Activated CD4-positive, alpha-beta memory T cell treated with anti-CD3 and anti-CD28 coated beads, Interleukin-2, amount 10 ng/mL, durations not matched to agents 7 days and 5 days (primary cell): Measurements from ENCODE around the gene TMEM250. TPM values are rescaled to one million over a fixed set of nuclear protein-coding genes. Genes with fewer than 3 reads are reported as not detected.

Experiments
- CTCF ChIA-PET: fragments of 350-600 bp; sonication (Branson Sonifier 250); formaldehyde crosslinking; loops from one replicate; lab custom pipeline; 2021; ENCODE audit warnings: antibody characterized with exemption, inconsistent platforms; lab: Charles Lee
- POLR2A ChIA-PET: fragments of 350-600 bp; sonication (Branson Sonifier 250); formaldehyde crosslinking; loops from one replicate; lab custom pipeline; 2021; ENCODE audit warnings: antibody characterized with exemption; lab: Charles Lee
- DNase-seq: peaks from one replicate; pipeline ENCODE4 v3.0.0-alpha.2; 2020
- H3K27ac Mint-ChIP-seq: one replicate; pipeline ENCODE4 v1.8.0; 2021; ENCODE audit warnings: mild to moderate bottlenecking, mixed read lengths
- H3K27me3 Mint-ChIP-seq: one replicate; pipeline ENCODE4 v1.8.0; 2021; ENCODE audit warnings: mixed read lengths
- H3K36me3 Mint-ChIP-seq: one replicate; pipeline ENCODE4 v1.8.0; 2021; ENCODE audit warnings: low read depth, mixed read lengths
- H3K4me1 Mint-ChIP-seq: one replicate; pipeline ENCODE4 v1.8.0; 2021; ENCODE audit warnings: mixed read lengths
- H3K4me3 Mint-ChIP-seq: one replicate; pipeline ENCODE4 v1.8.0; 2021; ENCODE audit warnings: mild to moderate bottlenecking, mixed read lengths
- H3K9me3 Mint-ChIP-seq: one replicate; pipeline ENCODE4 v1.8.0; 2021; ENCODE audit warnings: mixed read lengths
- total RNA-seq, 2 experiments: library from RNA; stranded (reverse); gene quantifications; one replicate each; pipeline ENCODE4 v1.2.3, GENCODE V29; 2021

TMEM250 gene, protein sequence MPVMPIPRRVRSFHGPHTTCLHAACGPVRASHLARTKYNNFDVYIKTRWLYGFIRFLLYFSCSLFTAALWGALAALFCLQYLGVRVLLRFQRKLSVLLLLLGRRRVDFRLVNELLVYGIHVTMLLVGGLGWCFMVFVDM
- 10 to 100 TPM; 47.0 to 49.0 TPM for total RNA-seq

DNA sequence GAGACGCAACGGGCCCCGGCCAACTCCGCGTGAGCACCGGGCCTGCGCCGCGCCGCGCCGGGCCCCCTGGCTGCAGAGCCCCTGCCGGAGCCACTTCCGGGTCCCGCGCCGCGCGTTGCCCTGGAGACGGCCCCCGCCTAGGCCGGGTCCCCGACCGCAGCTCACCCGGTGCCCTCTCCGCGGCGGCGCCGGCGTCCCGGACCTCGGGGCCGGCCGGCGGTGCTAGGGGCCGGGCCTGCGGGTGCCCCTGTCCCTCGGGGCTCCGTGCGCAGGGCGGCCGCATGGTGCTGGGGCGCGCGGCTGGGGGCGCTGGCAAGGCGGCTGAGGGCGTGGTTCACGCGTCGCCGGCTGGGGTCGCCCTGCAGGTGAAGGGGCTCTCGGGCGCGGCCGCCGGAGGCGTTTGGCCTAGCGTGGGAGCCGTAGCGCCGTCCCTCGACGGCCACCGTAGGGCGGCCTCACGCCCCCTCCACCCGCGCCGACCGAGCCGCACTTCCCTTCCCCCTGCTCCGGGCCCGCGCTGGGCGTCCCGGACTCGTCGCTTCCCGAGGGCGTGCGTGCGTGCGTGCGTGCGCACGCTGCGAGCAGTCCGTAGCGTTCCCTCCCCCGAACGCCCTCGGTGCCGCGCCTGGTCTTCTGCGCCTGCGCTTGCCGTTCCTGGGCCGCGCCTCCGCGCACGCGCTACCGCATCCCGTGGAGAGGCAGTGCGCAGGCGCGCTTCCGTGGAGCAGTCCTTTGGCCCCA, at the start of gene TMEM250:
Gene TMEM250 (minus strand): TSS at position 556 of the 741 bp plus-strand sequence. CDS start 1,975 bp downstream, outside the sequence.
- peak within 1 kb of the TSS; percentile 74 for H3K27ac Mint-ChIP-seq
- POLR2A ChIA-PET = interaction anchor here (0.7 to 2.9 kb wide), 6 partner anchors 11 to 291 kb away, joined by 3 to 51 read pairs (median 4); partner anchors contain the start of genes ENTR1, NACC2 and PMPCA
- CTCF ChIA-PET = interaction anchor here (0.7 to 2.4 kb wide), 5 partner anchors 9 to 157 kb away, joined by 3 to 9 read pairs (median 5); no protein-coding TSS in a partner anchor
- H3K36me3 Mint-ChIP-seq = peaks cover 15% of the 10 kb centered on the region
- peak; percentile 97 for DNase-seq
- no peaks in the 10 kb centered on the region for H3K27me3 Mint-ChIP-seq
- H3K9me3 Mint-ChIP-seq = no peaks in the 10 kb centered on the region
- peaks cover 32% of the 10 kb centered on the region for H3K4me1 Mint-ChIP-seq
- H3K4me3 Mint-ChIP-seq = peak within 1 kb of the TSS; percentile 81

DNA sequence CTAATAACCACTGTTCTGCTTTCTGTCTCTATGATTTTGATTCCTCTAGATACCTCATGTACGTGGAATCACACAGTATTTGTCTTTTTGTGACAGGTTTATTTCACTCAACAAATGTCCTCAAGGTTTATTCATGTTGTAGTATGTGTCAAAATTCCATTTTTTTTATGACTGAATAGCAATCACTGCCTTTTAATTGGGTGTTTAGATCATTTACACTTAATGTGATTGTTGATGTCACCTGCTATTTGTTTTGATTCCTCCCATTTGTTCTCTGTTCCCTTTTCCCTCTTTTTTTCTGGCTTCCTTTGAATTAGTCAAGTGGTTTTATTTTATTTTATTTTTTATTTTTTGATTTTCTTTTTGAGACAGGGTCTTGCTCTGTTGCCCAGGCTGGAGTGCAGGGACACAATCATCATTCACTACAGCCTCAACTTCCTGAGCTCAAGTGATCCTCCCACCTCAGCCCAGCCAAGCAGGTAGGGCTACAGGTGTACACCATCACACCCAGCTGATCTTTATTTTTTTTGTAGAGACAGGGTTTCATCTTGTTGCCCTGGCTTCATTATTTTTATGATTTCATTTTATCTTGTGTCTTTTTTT, 44.7 kb upstream of the TMEM250 start:
- no peaks in the 10 kb centered on the region for H3K36me3 Mint-ChIP-seq
- H3K27me3 Mint-ChIP-seq = peaks cover 5% of the 10 kb centered on the region
- CTCF ChIA-PET = no interaction called here
- H3K9me3 Mint-ChIP-seq = no peaks in the 10 kb centered on the region
- no peaks in the 10 kb centered on the region for H3K4me1 Mint-ChIP-seq
- no peak overlapping the region for H3K4me3 Mint-ChIP-seq
- no peak for DNase-seq
- no peak overlapping the region for H3K27ac Mint-ChIP-seq
- POLR2A ChIA-PET = no interaction called here

DNA sequence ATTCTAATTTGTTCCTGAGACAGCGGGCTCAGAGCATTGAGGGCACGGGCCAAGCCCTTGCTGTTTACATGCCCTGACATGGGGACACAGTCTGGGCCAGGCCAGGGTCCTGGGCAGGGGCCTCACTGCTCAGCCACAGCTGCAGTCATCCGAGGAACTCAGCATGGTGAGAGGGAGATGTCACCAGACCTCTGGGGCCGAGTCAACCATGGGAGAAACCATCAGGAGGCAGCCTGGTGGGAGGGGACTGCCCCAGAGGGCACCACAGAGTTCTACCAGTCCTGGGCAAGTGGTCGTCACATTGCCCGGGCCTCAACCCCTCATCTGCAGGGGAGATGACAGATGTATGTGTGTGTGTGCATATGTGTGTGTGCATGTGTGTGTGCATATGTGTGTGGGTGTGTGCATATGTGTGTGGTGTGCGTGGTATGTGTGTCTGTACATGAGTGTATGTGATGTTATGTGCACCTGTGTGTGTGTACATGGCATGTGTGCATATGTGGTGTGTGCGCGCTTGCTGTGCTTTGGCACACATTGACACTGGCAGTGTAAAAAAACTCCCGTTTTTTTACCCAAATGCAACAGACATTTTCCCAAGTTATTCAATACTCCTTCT, 42.4 kb upstream of the TMEM250 start:
- no peak overlapping the region for H3K4me3 Mint-ChIP-seq
- no peak for DNase-seq
- H3K27me3 Mint-ChIP-seq = peaks cover 5% of the 10 kb centered on the region
- H3K36me3 Mint-ChIP-seq = no peaks in the 10 kb centered on the region
- no peaks in the 10 kb centered on the region for H3K9me3 Mint-ChIP-seq
- H3K27ac Mint-ChIP-seq = no peak overlapping the region
- ChIA-PET POLR2A (no interaction called here), CTCF (no interaction called here)
- H3K4me1 Mint-ChIP-seq = no peaks in the 10 kb centered on the region

DNA sequence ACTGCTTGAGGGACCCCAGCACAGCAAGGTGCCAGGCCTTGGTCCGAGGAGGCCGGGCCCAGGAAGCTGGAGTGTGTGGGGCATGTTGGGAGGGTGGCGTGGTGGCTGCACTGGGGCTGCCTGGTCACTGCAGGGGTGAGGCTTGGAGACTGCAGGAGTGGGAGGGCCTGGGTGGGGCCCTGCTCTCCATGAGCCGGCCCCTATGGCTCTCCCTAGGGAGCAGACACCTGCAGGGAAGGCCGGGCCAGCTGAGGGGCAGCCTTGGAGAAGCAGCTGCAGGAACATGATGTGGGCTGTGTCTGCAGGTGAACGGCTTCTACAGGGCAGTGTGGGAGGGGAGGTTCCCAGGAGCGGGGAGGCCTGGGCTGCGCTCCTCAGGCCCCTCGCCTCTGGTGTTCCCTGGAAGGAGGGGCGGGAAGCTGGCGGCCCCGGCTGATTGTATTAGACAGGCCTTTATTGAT, 41.7 kb upstream of the TMEM250 start:
- CTCF ChIA-PET = no interaction called here
- POLR2A ChIA-PET = no interaction called here
- no peak for DNase-seq
- peaks cover 5% of the 10 kb centered on the region for H3K27me3 Mint-ChIP-seq
- H3K36me3 Mint-ChIP-seq = no peaks in the 10 kb centered on the region
- no peaks in the 10 kb centered on the region for H3K9me3 Mint-ChIP-seq
- H3K4me3 Mint-ChIP-seq = no peak overlapping the region
- H3K27ac Mint-ChIP-seq = no peak overlapping the region
- no peaks in the 10 kb centered on the region for H3K4me1 Mint-ChIP-seq

DNA sequence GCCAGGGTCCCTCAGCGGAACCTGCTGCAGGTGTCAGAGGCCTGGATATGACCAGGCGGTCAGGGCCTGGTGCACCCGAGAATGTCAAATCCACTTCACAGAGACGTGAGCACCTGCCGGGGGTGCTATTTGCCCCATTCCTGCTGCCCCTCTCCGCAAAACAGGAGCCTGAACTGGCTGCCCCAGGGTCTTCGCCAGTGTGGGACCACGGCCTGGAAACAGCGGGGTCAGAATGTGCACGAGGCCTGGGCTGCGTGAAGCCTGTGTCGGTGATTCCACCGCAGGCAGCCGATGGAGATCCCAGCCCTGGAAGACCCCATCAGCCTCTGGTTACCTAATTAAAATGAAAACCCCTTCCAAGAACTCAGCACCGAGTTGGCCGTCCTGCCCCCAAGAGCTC, 41.2 kb upstream of the TMEM250 start:
- POLR2A ChIA-PET = no interaction called here
- Mint-ChIP-seq H3K36me3 (no peaks in the 10 kb centered on the region), H3K27me3 (peaks cover 5% of the 10 kb centered on the region), H3K27ac (no peak overlapping the region), H3K4me1 (no peaks in the 10 kb centered on the region), H3K4me3 (no peak overlapping the region), H3K9me3 (no peaks in the 10 kb centered on the region)
- DNase-seq = no peak
- CTCF ChIA-PET = no interaction called here

DNA sequence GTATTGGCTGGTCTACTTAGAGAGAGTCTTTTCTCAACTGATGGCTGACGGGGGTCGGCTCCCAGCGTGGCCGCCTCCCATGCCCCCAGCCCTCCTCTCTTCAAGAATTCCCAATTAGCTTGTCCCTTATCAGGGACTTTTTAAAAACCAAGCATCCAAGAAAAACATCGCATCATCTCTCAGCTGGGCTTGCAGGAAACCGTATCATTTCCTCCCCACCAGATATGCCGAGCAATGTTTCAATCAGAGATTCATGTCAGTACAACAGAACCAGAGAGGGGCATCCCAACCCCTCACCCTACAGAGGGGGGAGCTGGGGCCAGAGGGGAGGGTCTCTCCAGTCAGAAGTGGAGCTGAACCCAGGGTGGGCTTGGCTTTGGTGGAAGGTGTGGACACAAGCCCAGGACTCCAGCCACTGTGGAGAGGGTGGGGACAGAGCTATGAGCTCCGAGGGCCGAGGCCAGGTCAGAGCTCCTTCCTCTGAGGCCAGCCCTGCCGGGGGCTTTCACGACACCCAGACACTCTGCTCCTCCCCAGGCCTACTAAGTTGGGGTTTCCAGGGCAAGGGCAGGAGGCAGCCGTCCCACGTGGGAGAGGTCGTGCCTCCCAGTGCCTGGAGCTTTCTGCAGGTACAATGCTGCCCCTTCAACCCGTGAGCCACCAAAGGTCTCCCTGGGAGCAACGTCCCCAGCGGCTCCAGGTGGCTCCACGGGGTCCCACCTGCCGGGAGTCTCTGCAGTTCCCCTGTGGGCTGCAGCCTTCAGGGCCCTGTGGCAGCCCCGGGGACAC, 39.0 kb upstream of the TMEM250 start:
- peaks cover 2% of the 10 kb centered on the region for H3K27me3 Mint-ChIP-seq
- POLR2A ChIA-PET = no interaction called here
- H3K36me3 Mint-ChIP-seq = no peaks in the 10 kb centered on the region
- H3K27ac Mint-ChIP-seq = no peak overlapping the region
- DNase-seq = no peak
- no peaks in the 10 kb centered on the region for H3K9me3 Mint-ChIP-seq
- no peak overlapping the region for H3K4me3 Mint-ChIP-seq
- no peaks in the 10 kb centered on the region for H3K4me1 Mint-ChIP-seq
- CTCF ChIA-PET = interaction anchor here (1.1 kb wide), 1 partner anchor 8 kb away, joined by 3 read pairs; no protein-coding TSS in a partner anchor

DNA sequence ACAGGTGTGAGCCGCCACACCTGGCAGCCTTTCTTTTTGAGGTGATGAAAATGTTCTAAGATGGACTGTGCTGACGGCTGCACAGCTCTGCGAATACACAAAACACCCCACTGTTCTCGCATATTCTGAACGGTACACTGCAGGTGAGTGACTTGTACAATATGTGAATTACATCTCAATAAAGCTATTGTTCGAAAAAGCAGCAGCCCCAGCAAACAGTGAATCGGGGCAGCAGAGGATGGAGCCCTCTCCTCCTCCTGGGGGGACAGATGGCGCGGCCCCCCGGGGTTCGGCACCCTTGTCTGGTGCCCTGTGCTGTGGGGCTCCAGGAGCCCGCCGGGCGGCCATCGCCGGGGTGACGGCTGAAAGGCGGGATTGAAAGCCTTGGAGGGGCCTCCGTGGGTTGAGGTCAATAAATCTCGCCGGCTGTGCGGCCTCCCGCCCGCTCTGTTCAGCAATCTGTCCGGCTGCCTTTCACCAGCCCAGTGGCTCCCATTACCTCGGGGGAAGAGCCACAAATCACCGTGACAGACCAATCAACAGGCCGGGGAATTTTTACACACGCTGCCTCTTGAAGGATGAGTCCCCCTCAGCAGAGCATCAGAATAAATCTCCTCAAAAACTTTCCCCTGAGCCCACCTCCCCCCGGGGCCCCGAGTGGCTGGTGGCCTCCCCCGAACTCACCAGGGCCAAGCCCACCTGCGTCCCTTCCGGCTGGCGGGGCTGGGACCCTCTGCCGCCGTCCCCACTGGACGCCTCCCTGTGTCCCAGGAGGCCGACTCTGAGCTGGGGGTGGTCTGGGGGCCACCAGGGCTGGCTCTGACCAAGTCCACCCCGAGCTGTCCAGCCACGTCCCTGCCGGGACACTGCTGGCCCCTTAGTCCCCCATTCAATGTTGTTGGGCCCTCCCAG, 37.8 kb upstream of the TMEM250 start:
- Mint-ChIP-seq H3K27ac (no peak overlapping the region), H3K36me3 (no peaks in the 10 kb centered on the region), H3K27me3 (peaks cover 2% of the 10 kb centered on the region), H3K4me3 (no peak overlapping the region), H3K4me1 (no peaks in the 10 kb centered on the region), H3K9me3 (no peaks in the 10 kb centered on the region)
- CTCF ChIA-PET = interaction anchor here (1.1 kb wide), 1 partner anchor 10 kb away, joined by 3 read pairs; no protein-coding TSS in a partner anchor
- POLR2A ChIA-PET = no interaction called here
- no peak for DNase-seq

DNA sequence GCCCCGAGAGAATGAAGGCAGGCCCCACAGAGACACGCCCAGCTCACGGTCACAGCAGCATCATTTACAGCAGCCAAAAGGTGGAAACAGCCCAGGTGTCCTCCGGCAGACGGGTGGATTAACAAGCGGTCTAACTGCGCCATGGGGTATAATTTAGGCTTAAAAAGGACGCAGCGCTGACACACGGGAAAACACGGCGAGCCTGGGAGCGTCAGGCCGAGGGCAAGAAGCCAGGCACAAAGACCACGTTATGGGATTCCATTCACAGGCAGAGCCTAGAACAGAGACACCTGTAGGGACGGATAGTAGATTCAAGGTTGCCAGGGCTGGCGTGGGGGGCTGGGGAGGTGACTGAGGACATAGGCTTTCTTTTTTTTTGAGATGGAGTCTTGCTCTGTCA, 36.9 kb upstream of the TMEM250 start:
- CTCF ChIA-PET = no interaction called here
- H3K27me3 Mint-ChIP-seq = peaks cover 2% of the 10 kb centered on the region
- no peak overlapping the region for H3K4me3 Mint-ChIP-seq
- DNase-seq = no peak
- POLR2A ChIA-PET = no interaction called here
- H3K4me1 Mint-ChIP-seq = no peaks in the 10 kb centered on the region
- H3K27ac Mint-ChIP-seq = no peak overlapping the region
- H3K36me3 Mint-ChIP-seq = no peaks in the 10 kb centered on the region
- H3K9me3 Mint-ChIP-seq = no peaks in the 10 kb centered on the region

DNA sequence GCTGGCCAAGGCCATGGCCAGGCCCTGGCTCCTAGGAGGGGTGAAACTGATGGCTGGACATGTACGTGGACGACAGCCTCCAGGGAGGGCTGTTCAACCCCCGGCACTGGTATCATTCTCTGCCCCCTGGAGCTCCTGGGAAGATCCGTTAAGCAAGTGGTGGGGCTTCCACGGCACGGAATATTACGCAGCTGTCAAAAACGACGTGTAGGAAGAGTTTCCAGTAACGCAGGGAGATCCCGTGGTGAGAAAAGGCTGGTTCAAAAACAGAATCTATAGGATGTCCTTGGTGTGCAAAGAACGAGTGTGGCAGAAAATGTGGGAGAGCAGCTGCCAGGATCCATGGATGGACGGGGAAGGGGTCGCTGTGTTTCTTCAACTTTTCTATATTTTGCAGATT, 36.3 kb upstream of the TMEM250 start:
- Mint-ChIP-seq H3K27ac (no peak overlapping the region), H3K4me3 (no peak overlapping the region), H3K9me3 (no peaks in the 10 kb centered on the region), H3K27me3 (peaks cover 2% of the 10 kb centered on the region), H3K36me3 (no peaks in the 10 kb centered on the region), H3K4me1 (no peaks in the 10 kb centered on the region)
- DNase-seq = no peak
- ChIA-PET POLR2A (no interaction called here), CTCF (no interaction called here)

DNA sequence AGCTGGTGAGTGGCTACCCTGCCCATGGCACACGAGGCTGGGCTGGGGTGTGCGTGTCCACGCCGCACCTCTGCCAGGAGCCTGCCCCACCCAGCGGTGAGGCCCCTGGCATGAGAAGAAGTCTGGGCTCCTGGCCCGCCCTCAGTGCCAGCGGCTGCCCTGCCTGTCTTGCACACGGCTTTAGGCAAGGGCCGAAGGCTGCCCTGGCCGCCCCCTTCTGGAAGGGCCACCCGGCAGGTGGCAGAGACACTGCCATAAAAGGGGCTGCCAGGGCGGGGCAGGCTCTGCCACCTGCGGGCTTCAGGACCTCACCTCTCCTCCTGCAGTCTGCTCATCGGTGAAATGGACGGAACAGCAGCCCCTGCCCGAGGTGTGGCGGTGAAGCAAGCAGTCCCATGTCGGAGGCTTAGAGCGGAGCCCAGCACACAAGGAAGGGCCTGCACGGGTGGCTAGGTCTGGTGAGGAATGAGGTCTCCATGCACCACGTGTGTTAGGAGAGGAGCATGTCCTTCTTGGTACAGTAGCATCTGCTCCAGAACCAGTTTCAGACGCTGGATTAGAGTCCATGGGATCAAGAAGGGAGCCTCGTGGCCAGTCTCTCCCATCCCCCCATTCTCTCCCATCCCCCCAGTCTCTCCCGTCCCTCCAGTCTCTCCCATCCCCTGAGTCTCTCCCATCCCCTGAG, 34.8 kb upstream of the TMEM250 start:
- Mint-ChIP-seq H3K36me3 (no peaks in the 10 kb centered on the region), H3K27ac (no peak overlapping the region), H3K4me3 (no peak overlapping the region), H3K9me3 (no peaks in the 10 kb centered on the region), H3K27me3 (peaks cover 2% of the 10 kb centered on the region), H3K4me1 (no peaks in the 10 kb centered on the region)
- DNase-seq = no peak
- CTCF ChIA-PET = no interaction called here
- POLR2A ChIA-PET = no interaction called here

DNA sequence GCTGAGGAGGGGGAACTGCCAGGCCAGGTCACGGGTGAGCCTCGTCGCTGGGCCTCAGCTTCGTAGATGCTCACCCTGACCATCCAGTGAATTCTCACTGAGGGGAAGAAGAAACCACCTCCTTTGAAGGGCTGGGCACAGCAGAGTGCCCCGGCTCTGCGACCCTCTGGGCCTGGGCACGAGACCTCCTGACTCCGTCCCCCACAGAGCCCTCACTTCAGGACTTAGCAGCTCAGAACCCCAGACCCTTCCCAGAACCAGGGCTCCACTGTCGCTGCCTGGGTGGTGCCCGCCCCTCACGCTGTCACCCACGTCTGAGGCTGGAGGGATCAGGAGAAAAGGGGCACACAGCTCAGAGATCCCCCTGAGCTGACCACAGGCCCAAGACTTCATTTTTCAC, 34.3 kb upstream of the TMEM250 start:
- POLR2A ChIA-PET = no interaction called here
- Mint-ChIP-seq H3K4me3 (no peak overlapping the region), H3K36me3 (no peaks in the 10 kb centered on the region), H3K9me3 (no peaks in the 10 kb centered on the region), H3K27me3 (peaks cover 2% of the 10 kb centered on the region), H3K4me1 (no peaks in the 10 kb centered on the region), H3K27ac (no peak overlapping the region)
- no peak for DNase-seq
- CTCF ChIA-PET = no interaction called here
